ENCODE measurements around the gene NOG.

DNA sequence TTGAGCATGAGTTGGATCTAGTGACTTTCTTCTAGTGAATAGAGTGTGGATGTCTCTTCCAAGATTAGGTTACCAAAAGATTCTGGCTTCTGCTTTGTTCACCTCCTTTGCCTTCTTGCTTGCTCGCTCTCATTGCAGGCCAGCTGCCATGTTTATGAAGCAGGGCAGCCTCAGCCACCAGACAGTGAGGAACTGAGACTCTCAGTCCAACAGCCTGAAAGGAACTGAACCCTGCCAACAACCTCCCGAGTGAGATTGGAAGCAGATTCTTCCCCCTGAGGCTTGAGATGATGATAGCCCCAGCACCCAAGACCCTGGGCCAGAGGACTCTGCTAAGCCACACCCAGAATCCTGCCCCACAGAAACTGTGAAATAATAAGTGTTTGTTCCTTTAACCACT, 48.4 kb downstream of the NOG start:
- no peak for TF ChIP-seq NFE2L2 (conservative IDR thresholded peaks at IDR 0.05; ENCODE audit: low read length)
- no peak for TF ChIP-seq USF2 (IDR thresholded peaks at IDR 0.05)
- TF ChIP-seq, protein P1, sequence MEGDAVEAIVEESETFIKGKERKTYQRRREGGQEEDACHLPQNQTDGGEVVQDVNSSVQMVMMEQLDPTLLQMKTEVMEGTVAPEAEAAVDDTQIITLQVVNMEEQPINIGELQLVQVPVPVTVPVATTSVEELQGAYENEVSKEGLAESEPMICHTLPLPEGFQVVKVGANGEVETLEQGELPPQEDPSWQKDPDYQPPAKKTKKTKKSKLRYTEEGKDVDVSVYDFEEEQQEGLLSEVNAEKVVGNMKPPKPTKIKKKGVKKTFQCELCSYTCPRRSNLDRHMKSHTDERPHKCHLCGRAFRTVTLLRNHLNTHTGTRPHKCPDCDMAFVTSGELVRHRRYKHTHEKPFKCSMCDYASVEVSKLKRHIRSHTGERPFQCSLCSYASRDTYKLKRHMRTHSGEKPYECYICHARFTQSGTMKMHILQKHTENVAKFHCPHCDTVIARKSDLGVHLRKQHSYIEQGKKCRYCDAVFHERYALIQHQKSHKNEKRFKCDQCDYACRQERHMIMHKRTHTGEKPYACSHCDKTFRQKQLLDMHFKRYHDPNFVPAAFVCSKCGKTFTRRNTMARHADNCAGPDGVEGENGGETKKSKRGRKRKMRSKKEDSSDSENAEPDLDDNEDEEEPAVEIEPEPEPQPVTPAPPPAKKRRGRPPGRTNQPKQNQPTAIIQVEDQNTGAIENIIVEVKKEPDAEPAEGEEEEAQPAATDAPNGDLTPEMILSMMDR (IDR thresholded peaks at IDR 0.05), result no peak
- TF ChIP-seq POLR2AphosphoS2 (conservative IDR thresholded peaks at IDR 0.05; ENCODE audit: low read length), result no peak
- no peak for TF ChIP-seq MYC (IDR thresholded peaks at IDR 0.05; ENCODE audit: borderline replicate concordance, low read length)
- no peak for TF ChIP-seq JUN (IDR thresholded peaks at IDR 0.05)

Data from A549 (cell line).